Upper lobe of right lung (tissue), 1 donor: Measurements from ENCODE around the gene AGPAT3. TPM values are rescaled to one million over a fixed set of nuclear protein-coding genes. Genes with fewer than 3 reads are reported as not detected.

Experiments
- ATAC-seq: fragments of 200-7000 bp; cut with Tn5 transposase; one replicate; pipeline ENCODE4 v1.9.1; 2020; ENCODE audit warnings: mild to moderate bottlenecking, moderate library complexity
- DNase-seq: peaks from one replicate; pipeline ENCODE4 v3.0.0-alpha.2; 2020
- H3K27ac ChIP-seq: fragments of 200-600 bp; one replicate; pipeline ENCODE4 v1.8.0; 2022
- H3K27me3 ChIP-seq: fragments of 200-600 bp; one replicate; pipeline ENCODE4 v1.8.0; 2022; ENCODE audit warnings: mild to moderate bottlenecking
- H3K36me3 ChIP-seq: fragments of 200-600 bp; one replicate; pipeline ENCODE4 v1.8.0; 2022
- H3K4me1 ChIP-seq: fragments of 200-600 bp; one replicate; pipeline ENCODE4 v1.8.0; 2022
- H3K4me3 ChIP-seq: fragments of 200-600 bp; one replicate; pipeline ENCODE4 v1.8.0; 2022; ENCODE audit warnings: mild to moderate bottlenecking
- H3K9me3 ChIP-seq: fragments of 200-600 bp; one replicate; pipeline ENCODE4 v1.8.0; 2022
- CTCF ChIP-seq: fragments of 200-600 bp; IDR thresholded peaks from one replicate; pipeline ENCODE4 v1.8.0; 2022; ENCODE audit warnings: antibody characterized with exemption
- intact Hi-C: fragments of 100-400 bp; cut with DNase I; formaldehyde crosslinking; loops from one replicate; pipeline ENCODE4 v1.11.0; 2022
- total RNA-seq: library from RNA; stranded (reverse); fragmentation: NEBNext Ultra II Directional; extraction: Animal tissue kit (Norgen Biotek cat#: 25700); gene quantifications from one replicate; pipeline ENCODE4 v1.2.1, GENCODE V29; 2021
- donor health status: DM: no; HTN: yes; CAD: no; lungs with severe emphysema.

AGPAT3 gene
- total RNA-seq, 1 donor from 2014 or later, result 86.0 TPM

GRCh38 chr21:43985690-43986251 is 120.7 kb downstream of the AGPAT3 start:
- TF ChIP-seq CTCF, result no peak

GRCh38 chr21:43986544-43987451 is 121.8 kb downstream of the AGPAT3 start:
- DNase-seq (no peak), ATAC-seq (no peak)
- intact Hi-C loops, result no loop called here
- no peak for TF ChIP-seq CTCF
- Histone ChIP-seq H3K9me3 (no peaks in the 10 kb centered on the region), H3K4me3 (no peak overlapping the region), H3K4me1 (no peaks in the 10 kb centered on the region), H3K27me3 (no peaks in the 10 kb centered on the region), H3K36me3 (peaks cover 11% of the 10 kb centered on the region), H3K27ac (no peak overlapping the region)

More at GRCh38 chr21:43985690-43986251, 120.7 kb downstream of the AGPAT3 start:
- Histone ChIP-seq H3K27ac (no peak overlapping the region), H3K27me3 (no peaks in the 10 kb centered on the region), H3K4me3 (no peak overlapping the region), H3K36me3 (peaks cover 22% of the 10 kb centered on the region), H3K9me3 (no peaks in the 10 kb centered on the region), H3K4me1 (no peaks in the 10 kb centered on the region)
- no peak for DNase-seq
- intact Hi-C loops, result no loop called here
- ATAC-seq, result no peak

- H3K36me3 ChIP-seq, result peaks cover 4% of the 10 kb centered on the region
- TF ChIP-seq CTCF, result no peak
- no peak overlapping the region for H3K4me3 ChIP-seq
- H3K27ac ChIP-seq, result no peak overlapping the region
- no peaks in the 10 kb centered on the region for H3K4me1 ChIP-seq
- intact Hi-C loops, result no loop called here
- ATAC-seq, result no peak
- no peaks in the 10 kb centered on the region for H3K9me3 ChIP-seq
- DNase-seq, result no peak
- no peaks in the 10 kb centered on the region for H3K27me3 ChIP-seq
Observed at GRCh38 chr21:43987509-43987908, 122.5 kb downstream of the AGPAT3 start.

- H3K27me3 ChIP-seq, result no peaks in the 10 kb centered on the region
- H3K4me1 ChIP-seq, result no peaks in the 10 kb centered on the region
- intact Hi-C loops, result no loop called here
- TF ChIP-seq CTCF, result no peak
- DNase-seq, result no peak
- no peak for ATAC-seq
- H3K4me3 ChIP-seq, result no peak overlapping the region
- H3K36me3 ChIP-seq, result no peaks in the 10 kb centered on the region
- no peak overlapping the region for H3K27ac ChIP-seq
- no peaks in the 10 kb centered on the region for H3K9me3 ChIP-seq
Observed at GRCh38 chr21:43988016-43988415, 123.0 kb downstream of the AGPAT3 start.

- ATAC-seq, result no peak
- H3K27ac ChIP-seq, result no peak overlapping the region
- no peaks in the 10 kb centered on the region for H3K4me1 ChIP-seq
- TF ChIP-seq CTCF, result no peak
- DNase-seq, result no peak
- intact Hi-C loops, result no loop called here
- no peaks in the 10 kb centered on the region for H3K36me3 ChIP-seq
- H3K4me3 ChIP-seq, result no peak overlapping the region
- H3K9me3 ChIP-seq, result no peaks in the 10 kb centered on the region
- no peaks in the 10 kb centered on the region for H3K27me3 ChIP-seq
Observed at GRCh38 chr21:43988506-43989230, 123.6 kb downstream of the AGPAT3 start.
